SK-N-SH (cell line): ENCODE measurements around the gene MXI1. TPM values are rescaled to one million over a fixed set of nuclear protein-coding genes. Genes with fewer than 3 reads are reported as not detected.

Experiments used
- CTCF ChIA-PET: fragments of 300-600, 350-600 bp; formaldehyde crosslinking; extraction: SDS; loops from one replicate; lab custom pipeline; 2021; lab: Yijun Ruan, JAX
- POLR2A ChIA-PET: fragments of 350-600 bp; sonication (Branson Sonifier 250); formaldehyde crosslinking; extraction: SDS; loops from one replicate; lab custom pipeline; 2020; ENCODE audit warnings: antibody characterized with exemption, inconsistent platforms; lab: Yijun Ruan, JAX
- DNase-seq: peaks from one replicate; pipeline ENCODE4 v3.0.0; 2012
- H2AFZ ChIP-seq: fragments of 200-600 bp; sonication (generic); 2 replicates; pipeline ENCODE4 v1.8.1; 2016; ENCODE audit warnings: antibody characterized with exemption, mild to moderate bottlenecking, low read depth
- H3F3A ChIP-seq: fragments of 200-600 bp; sonication (generic); replicated peaks from 2 replicates; pipeline ENCODE3; 2016; ENCODE audit warnings: antibody characterized with exemption, mild to moderate bottlenecking; ENCODE audit not compliant: insufficient read depth
- H3K27ac ChIP-seq, 2 experiments: fragments of 200-500 bp in 1 of 2; fragments of 200-600 bp in 1 of 2; sonication (Bioruptor generic) in 1 of 2; sonication (generic), shearing (Covaris generic) in 1 of 2; 2 replicates each; pipeline versions ENCODE4 v1.5.1 to v1.6.1; 2014 to 2016; ENCODE audit warnings: low read depth in 2 of 2, inconsistent platforms in 1 of 2, low read length in 1 of 2, mild to moderate bottlenecking in 1 of 2, mixed read lengths in 1 of 2
- H3K27me3 ChIP-seq: fragments of 200-600 bp; sonication (generic), shearing (Covaris generic); 2 replicates; pipeline ENCODE4 v1.6.1; 2016; ENCODE audit warnings: mixed run types; ENCODE audit not compliant: insufficient read depth
- H3K36me3 ChIP-seq, 2 experiments: fragments of 200-500 bp in 1 of 2; fragments of 200-600 bp in 1 of 2; sonication (Bioruptor generic) in 1 of 2; sonication (generic) in 1 of 2; replicated peaks in 1 of 2; 2 replicates each; pipeline versions ENCODE3 to v1.5.1; 2014 to 2016; ENCODE audit warnings: low read length in 1 of 2, mild to moderate bottlenecking in 1 of 2; ENCODE audit not compliant: insufficient read depth in 2 of 2, control insufficient read depth in 1 of 2
- H3K4me1 ChIP-seq, 2 experiments: fragments of 200-500 bp in 1 of 2; fragments of 200-600 bp in 1 of 2; sonication (Bioruptor generic) in 1 of 2; sonication (generic), shearing (Covaris generic) in 1 of 2; 2 replicates each; pipeline versions ENCODE4 v1.5.1 to v1.6.1; 2014 to 2016; ENCODE audit warnings: low read depth in 1 of 2, low read length in 1 of 2, mixed run types in 1 of 2; ENCODE audit not compliant: insufficient read depth in 2 of 2, control insufficient read depth in 1 of 2
- H3K4me2 ChIP-seq: fragments of 200-600 bp; sonication (generic), shearing (Covaris generic); 2 replicates; pipeline ENCODE4 v1.6.1; 2017; ENCODE audit warnings: mixed run types
- H3K4me3 ChIP-seq, 2 experiments: fragments of 200-500 bp in 1 of 2; fragments of 200-600 bp in 1 of 2; sonication (Bioruptor generic) in 1 of 2; sonication (generic), shearing (Covaris generic) in 1 of 2; 2 replicates each; pipeline versions ENCODE4 v1.5.1 to v1.8.1; 2014 to 2016; ENCODE audit warnings: low read depth in 2 of 2, inconsistent platforms in 1 of 2, low read length in 1 of 2, mild to moderate bottlenecking in 1 of 2, mixed read lengths in 1 of 2, moderate library complexity in 1 of 2
- H3K79me2 ChIP-seq: fragments of 200-600 bp; sonication (generic); 2 replicates; pipeline ENCODE4 v1.8.1; 2017; ENCODE audit warnings: mild to moderate bottlenecking; ENCODE audit not compliant: insufficient read depth
- H3K9ac ChIP-seq: fragments of 200-600 bp; sonication (generic); 2 replicates; pipeline ENCODE4 v1.6.1; 2017; ENCODE audit warnings: mixed run types
- H3K9me2 ChIP-seq: fragments of 200-600 bp; sonication (generic); 2 replicates; pipeline ENCODE4 v1.6.1; 2017; ENCODE audit warnings: mixed run types
- H3K9me3 ChIP-seq: fragments of 200-600 bp; sonication (generic); 2 replicates; pipeline ENCODE4 v1.6.1; 2017; ENCODE audit warnings: mixed run types, mild to moderate bottlenecking, moderate library complexity
- H4K20me1 ChIP-seq: fragments of 200-600 bp; sonication (generic); 2 replicates; pipeline ENCODE4 v1.6.1; 2017; ENCODE audit warnings: mild to moderate bottlenecking, mixed run types; ENCODE audit not compliant: insufficient read depth
- FOSL2 ChIP-seq: IDR thresholded peaks from 2 replicates; pipeline ENCODE4 v1.4.0; 2012; ENCODE audit warnings: low read depth, mild to moderate bottlenecking, moderate library complexity, borderline replicate concordance
- FOXJ3 ChIP-seq: sonication (generic); formaldehyde crosslinking; IDR thresholded peaks from 2 replicates; pipeline ENCODE4 v1.5.1; 2020; ENCODE audit warnings: mild to moderate bottlenecking, missing genetic modification reagents
- GABPA ChIP-seq: IDR thresholded peaks from 2 replicates; pipeline ENCODE4 v1.4.0; 2012; ENCODE audit warnings: low read depth, mild to moderate bottlenecking
- GATA2 ChIP-seq: sonication (generic); formaldehyde crosslinking; IDR thresholded peaks from 2 replicates; pipeline ENCODE4 v1.5.0; 2020; ENCODE audit warnings: mild to moderate bottlenecking, missing genetic modification reagents
- JUND ChIP-seq: IDR thresholded peaks from 2 replicates; pipeline ENCODE4 v1.4.0; 2012
- MXI1 ChIP-seq: IDR thresholded peaks from 2 replicates; pipeline ENCODE4 v1.6.1; 2012; ENCODE audit warnings: mild to moderate bottlenecking, low read depth, low read length, improper control_type of control experiment
- NFIC ChIP-seq: IDR thresholded peaks from 2 replicates; pipeline ENCODE4 v1.4.0; 2012; ENCODE audit warnings: borderline replicate concordance
- NRF1 ChIP-seq: IDR thresholded peaks from 2 replicates; pipeline ENCODE4 v1.6.1; 2012; ENCODE audit warnings: low read depth, mild to moderate bottlenecking, low read length
- RAD21 ChIP-seq: IDR thresholded peaks from 2 replicates; pipeline ENCODE4 v1.6.1; 2012; ENCODE audit warnings: mild to moderate bottlenecking, low read length
- RXRA ChIP-seq: IDR thresholded peaks from 2 replicates; pipeline ENCODE4 v1.4.0; 2012; ENCODE audit warnings: low read depth, mild to moderate bottlenecking, borderline replicate concordance
- SIN3A ChIP-seq: IDR thresholded peaks from 2 replicates; pipeline ENCODE4 v1.6.1; 2012; ENCODE audit warnings: low read depth, mild to moderate bottlenecking, low read length, moderate library complexity, borderline replicate concordance
- SMC3 ChIP-seq: IDR thresholded peaks from 2 replicates; pipeline ENCODE4 v1.6.1; 2012; ENCODE audit warnings: low read depth, low read length, improper control_type of control experiment
- TAF1 ChIP-seq: IDR thresholded peaks from 2 replicates; pipeline ENCODE4 v1.6.1; 2012; ENCODE audit warnings: low read depth, mild to moderate bottlenecking, low read length, moderate library complexity, borderline replicate concordance
- WGBS: methylation state at CpG from one replicate; pipeline ENCODE4 v1.1.6; 2017; ENCODE audit warnings: low lambda C conversion rate; 5-methylcytosine and 5-hydroxymethylcytosine counted together
- polyA plus RNA-seq, 3 experiments: library from polyadenylated mRNA; depleted of rRNA; stranded (reverse); fragments of >200 nt; gene quantifications; 2 replicates each; pipeline ENCODE4 v1.2.3, GENCODE V29; 2012
- TF ChIP-seq, protein P1 (sequence below): fragments of 150-350 bp; IDR thresholded peaks from 2 replicates; pipeline ENCODE4 v1.6.1; 2016; ENCODE audit warnings: mild to moderate bottlenecking, low read depth, low read length
- TF ChIP-seq, protein P2 (sequence below): IDR thresholded peaks from 2 replicates; pipeline ENCODE4 v1.4.0; 2012; ENCODE audit warnings: low read depth, borderline replicate concordance
- TF ChIP-seq, protein P3 (sequence below): IDR thresholded peaks from 2 replicates; pipeline ENCODE4 v1.4.0; 2012; ENCODE audit warnings: low read depth, borderline replicate concordance
- TF ChIP-seq, protein P4 (sequence below): fragments of 150-350 bp; IDR thresholded peaks from 2 replicates; pipeline ENCODE4 v1.6.1; 2017; ENCODE audit warnings: antibody characterized with exemption, low read length, low read depth, borderline replicate concordance

Gene MXI1
- polyA plus RNA-seq, 1 of the 3 experiments (the other 2 are of a cell fraction): 13.8 TPM

DNA sequence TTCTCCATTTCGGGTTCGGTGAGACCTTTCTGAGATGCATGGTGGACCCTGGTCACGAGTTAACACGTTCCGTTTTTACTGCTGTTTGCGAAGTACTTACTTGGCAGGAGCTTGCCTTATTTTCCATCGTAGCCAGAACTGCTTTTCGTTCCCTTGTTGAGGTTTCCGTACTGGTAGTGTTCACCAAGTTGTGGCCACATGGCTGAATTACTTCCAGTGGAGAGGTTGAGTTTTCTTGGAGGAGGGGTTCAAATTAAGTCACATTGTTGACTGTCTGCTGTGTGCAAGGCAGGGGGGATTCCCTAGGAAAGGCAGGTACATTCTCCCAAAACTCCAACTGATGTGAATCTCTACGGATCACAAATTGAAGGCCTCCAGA lies 4.0 kb downstream of the MXI1 start:
- no peaks in the 10 kb centered on the region for H3K9me2 ChIP-seq
- H3K9me3 ChIP-seq: no peaks in the 10 kb centered on the region
- H3K4me2 ChIP-seq: peak overlapping the region; percentile 100
- 9% methylated on average over 10 of the region's 10 CpGs for WGBS
- H3K27ac ChIP-seq: peak overlapping the region; percentile 76 to 92
- H3K9ac ChIP-seq: peak overlapping the region; percentile 40; the same call in 1 of the 2 replicates
- H3K79me2 ChIP-seq: no peaks in the 10 kb centered on the region
- no peaks in the 10 kb centered on the region for H3K36me3 ChIP-seq
- no peaks in the 10 kb centered on the region for H3K27me3 ChIP-seq
- no peaks in the 10 kb centered on the region for H4K20me1 ChIP-seq
- TF ChIP-seq RAD21 (no peak), SMC3 (no peak), MXI1 (no peak), JUND (no peak), GABPA (0 out of 2 replicates have a peak, but pooled peaks have one; percentile 19)
- DNase-seq: no peak
- H3F3A ChIP-seq: peaks cover 9% of the 10 kb centered on the region
- peak overlapping the region; percentile 79 to 88 for H3K4me3 ChIP-seq
- peak overlapping the region; percentile 84 for H2AFZ ChIP-seq
- peaks cover 0 to 15% of the 10 kb centered on the region in 2 experiments; a peak in 3 of 4 replicates for H3K4me1 ChIP-seq
- POLR2A ChIA-PET: interaction anchor here (0.7 to 1.4 kb wide), 6 partner anchors 10 to 248 kb away, joined by 3 to 7 read pairs (median 4); no protein-coding TSS in a partner anchor
- CTCF ChIA-PET: interaction anchor here (1.0 to 4.6 kb wide), 5 partner anchors 10 to 327 kb away, joined by 3 to 26 read pairs (median 8); no protein-coding TSS in a partner anchor

DNA sequence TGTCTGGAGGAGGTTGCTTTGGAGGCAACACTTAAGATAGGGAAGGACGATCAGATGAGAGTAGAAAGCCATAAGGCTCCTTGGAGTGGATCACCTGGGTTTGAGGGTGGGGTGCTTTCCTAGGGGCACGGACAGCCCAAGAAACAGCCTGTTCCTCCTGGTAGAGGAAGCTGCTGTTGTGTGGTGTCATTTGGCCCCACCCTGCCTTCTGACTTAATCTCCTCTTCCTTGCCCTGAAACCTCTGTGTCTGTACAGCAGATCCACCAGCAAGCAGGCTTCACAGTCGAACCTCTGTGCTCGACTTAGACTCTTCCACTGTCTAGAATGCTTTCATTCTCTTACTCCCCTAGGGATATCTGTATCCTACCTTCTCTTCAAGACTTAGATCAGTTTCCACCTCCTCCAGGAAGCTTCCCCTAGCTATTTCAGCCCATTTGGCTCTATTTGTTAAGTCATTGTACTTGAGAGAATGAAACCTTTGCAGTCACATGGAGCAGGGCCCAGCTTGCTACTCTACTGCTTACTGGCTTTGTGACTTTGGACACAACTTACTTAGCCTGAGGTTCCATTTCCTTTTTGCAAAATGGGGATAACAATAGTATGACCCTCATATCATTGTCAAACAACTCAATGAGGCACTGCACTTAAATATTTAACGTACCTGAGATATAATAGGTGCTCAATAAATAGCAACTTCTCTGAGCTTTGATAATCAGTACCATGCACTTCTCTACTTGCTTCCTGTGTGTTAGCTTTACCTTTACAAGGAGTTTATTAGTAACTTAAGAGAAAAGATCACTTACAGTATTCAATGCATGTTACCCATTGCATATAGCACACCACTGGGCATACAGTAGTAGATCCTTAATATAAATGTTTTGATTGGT lies 5.0 kb downstream of the MXI1 start:
- DNase-seq: no peak
- H3K4me1 ChIP-seq: peaks cover 0 to 10% of the 10 kb centered on the region in 2 experiments; a peak in 3 of 4 replicates
- H4K20me1 ChIP-seq: no peaks in the 10 kb centered on the region
- H3K4me3 ChIP-seq: no peak overlapping the region; a peak in 2 of 4 replicates
- no peaks in the 10 kb centered on the region for H3K36me3 ChIP-seq
- peak overlapping the region; percentile 100 for H3K4me2 ChIP-seq
- H3K27me3 ChIP-seq: no peaks in the 10 kb centered on the region
- H2AFZ ChIP-seq: no peak overlapping the region
- POLR2A ChIA-PET: no interaction called here
- peaks cover 3% of the 10 kb centered on the region for H3F3A ChIP-seq
- CTCF ChIA-PET: interaction anchor here (2.0 to 4.6 kb wide), 3 partner anchors 9 to 328 kb away, joined by 5 to 26 read pairs (median 22); no protein-coding TSS in a partner anchor
- no peaks in the 10 kb centered on the region for H3K9me3 ChIP-seq
- no peak overlapping the region for H3K9ac ChIP-seq
- TF ChIP-seq SIN3A (no peak), NFIC (no peak), NRF1 (no peak), GATA2 (CRISPR knock-in tag) (no peak), FOSL2 (no peak), FOXJ3 (CRISPR knock-in tag) (no peak), TAF1 (no peak), RXRA (no peak), RAD21 (no peak)
- TF ChIP-seq, protein P1, sequence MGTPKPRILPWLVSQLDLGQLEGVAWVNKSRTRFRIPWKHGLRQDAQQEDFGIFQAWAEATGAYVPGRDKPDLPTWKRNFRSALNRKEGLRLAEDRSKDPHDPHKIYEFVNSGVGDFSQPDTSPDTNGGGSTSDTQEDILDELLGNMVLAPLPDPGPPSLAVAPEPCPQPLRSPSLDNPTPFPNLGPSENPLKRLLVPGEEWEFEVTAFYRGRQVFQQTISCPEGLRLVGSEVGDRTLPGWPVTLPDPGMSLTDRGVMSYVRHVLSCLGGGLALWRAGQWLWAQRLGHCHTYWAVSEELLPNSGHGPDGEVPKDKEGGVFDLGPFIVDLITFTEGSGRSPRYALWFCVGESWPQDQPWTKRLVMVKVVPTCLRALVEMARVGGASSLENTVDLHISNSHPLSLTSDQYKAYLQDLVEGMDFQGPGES: no peak
- TF ChIP-seq, protein P2, sequence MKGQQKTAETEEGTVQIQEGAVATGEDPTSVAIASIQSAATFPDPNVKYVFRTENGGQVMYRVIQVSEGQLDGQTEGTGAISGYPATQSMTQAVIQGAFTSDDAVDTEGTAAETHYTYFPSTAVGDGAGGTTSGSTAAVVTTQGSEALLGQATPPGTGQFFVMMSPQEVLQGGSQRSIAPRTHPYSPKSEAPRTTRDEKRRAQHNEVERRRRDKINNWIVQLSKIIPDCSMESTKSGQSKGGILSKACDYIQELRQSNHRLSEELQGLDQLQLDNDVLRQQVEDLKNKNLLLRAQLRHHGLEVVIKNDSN: no peak
- TF ChIP-seq, protein P3, sequence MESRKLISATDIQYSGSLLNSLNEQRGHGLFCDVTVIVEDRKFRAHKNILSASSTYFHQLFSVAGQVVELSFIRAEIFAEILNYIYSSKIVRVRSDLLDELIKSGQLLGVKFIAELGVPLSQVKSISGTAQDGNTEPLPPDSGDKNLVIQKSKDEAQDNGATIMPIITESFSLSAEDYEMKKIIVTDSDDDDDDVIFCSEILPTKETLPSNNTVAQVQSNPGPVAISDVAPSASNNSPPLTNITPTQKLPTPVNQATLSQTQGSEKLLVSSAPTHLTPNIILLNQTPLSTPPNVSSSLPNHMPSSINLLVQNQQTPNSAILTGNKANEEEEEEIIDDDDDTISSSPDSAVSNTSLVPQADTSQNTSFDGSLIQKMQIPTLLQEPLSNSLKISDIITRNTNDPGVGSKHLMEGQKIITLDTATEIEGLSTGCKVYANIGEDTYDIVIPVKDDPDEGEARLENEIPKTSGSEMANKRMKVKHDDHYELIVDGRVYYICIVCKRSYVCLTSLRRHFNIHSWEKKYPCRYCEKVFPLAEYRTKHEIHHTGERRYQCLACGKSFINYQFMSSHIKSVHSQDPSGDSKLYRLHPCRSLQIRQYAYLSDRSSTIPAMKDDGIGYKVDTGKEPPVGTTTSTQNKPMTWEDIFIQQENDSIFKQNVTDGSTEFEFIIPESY: no peak
- TF ChIP-seq, protein P4, sequence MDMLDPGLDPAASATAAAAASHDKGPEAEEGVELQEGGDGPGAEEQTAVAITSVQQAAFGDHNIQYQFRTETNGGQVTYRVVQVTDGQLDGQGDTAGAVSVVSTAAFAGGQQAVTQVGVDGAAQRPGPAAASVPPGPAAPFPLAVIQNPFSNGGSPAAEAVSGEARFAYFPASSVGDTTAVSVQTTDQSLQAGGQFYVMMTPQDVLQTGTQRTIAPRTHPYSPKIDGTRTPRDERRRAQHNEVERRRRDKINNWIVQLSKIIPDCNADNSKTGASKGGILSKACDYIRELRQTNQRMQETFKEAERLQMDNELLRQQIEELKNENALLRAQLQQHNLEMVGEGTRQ: no peak
- H3K79me2 ChIP-seq: no peaks in the 10 kb centered on the region
- WGBS: 82% methylated on average over 5 of the region's 5 CpGs
- H3K9me2 ChIP-seq: no peaks in the 10 kb centered on the region
- H3K27ac ChIP-seq: peak overlapping the region in 1 of 2 experiments; percentile 92; a peak in 1 of 4 replicates
